Measurements from ENCODE around the gene AGTPBP1. TPM values are rescaled to one million over a fixed set of nuclear protein-coding genes. Genes with fewer than 3 reads are reported as not detected.
"Not testable (repeated sequence)": the region's sequence is repeated elsewhere in the genome, so short reads cannot be mapped to it uniquely, and the experiment has no call there.

AGTPBP1 gene
- total RNA-seq, 1 experiment from 2014 or later: 38.3 TPM

DNA sequence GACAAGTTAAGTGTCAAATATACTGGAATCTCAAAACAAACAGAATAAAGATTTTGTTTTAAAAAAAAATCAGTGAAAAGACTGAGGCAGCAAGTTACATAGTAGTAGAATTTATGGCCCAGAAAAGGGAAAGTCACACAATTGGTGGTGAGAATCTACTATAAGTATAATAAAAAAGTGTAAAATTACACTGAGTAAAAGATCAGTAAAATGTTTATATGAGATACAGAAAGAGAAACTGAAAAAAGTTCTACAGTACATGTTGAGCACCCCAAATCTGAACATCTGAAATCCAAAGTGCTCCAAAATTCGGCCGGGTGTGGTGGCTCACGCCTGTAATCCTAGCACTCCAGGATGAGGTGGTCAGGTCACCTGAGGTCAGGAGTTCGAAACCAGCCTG lies 15.0 kb downstream of the AGTPBP1 start:
- no peak for DNase-seq (ENCODE audit: extremely low read depth, low read depth)

DNA sequence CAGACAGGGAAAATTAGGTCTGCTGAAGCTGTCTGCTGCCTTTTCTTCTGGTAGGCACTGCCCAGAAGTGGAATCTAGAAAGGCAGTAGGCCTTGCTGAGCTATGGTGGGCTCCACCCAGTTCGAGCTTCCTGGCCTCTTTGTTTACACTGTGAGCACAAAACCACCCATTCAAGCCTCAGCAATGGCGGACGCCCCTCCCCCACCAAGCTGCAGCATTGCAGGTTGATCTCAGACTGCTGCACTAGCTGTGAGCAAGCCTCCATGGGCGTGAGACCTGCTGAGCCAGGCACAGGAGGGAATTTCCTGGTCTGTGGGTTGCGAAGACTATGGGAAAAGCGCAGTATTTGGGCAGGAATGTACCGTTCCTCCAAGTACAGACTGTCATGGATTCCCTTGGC lies 18.5 kb downstream of the AGTPBP1 start:
- DNase-seq (ENCODE audit: extremely low read depth, low read depth): no peak

DNA sequence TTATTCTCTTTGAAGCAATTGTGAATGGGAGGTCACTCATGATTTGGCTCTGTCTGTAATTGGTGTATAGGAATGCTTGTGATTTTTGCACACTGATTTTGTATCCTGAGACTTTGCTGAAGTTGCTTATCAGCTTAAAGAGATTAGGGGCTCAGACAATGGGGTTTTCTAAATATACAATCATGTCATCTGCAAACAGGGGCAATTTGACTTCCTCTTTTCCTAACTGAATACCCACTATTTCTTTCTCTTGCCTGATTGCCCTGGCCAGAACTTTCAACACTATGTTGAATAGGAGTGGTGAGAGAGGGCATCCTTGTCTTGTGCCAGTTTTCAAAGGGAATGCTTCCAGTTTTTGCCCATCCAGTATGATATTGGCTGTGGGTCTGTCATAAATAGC lies 22.3 kb downstream of the AGTPBP1 start:
- DNase-seq (ENCODE audit: extremely low read depth, low read depth): not testable (repeated sequence)

DNA sequence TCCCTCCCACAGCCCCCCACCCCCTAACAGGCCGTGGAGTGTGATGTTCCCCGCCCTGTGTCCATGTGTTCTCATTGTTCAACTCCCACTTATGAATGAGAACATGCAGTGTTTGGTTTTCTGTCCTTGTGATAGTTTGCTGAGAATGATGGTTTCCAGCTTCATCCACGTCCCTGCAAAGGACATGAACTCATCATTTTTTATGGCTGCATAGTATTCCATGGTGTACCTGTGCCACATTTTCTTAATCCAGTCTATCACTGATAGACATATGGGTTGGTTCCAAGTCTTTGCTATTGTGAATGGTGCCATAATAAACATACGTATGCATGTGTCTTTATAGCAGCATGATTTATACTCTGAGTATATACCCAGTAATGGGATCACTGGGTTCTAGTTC lies 23.9 kb downstream of the AGTPBP1 start:
- DNase-seq (ENCODE audit: extremely low read depth, low read depth): not testable (repeated sequence)

DNA sequence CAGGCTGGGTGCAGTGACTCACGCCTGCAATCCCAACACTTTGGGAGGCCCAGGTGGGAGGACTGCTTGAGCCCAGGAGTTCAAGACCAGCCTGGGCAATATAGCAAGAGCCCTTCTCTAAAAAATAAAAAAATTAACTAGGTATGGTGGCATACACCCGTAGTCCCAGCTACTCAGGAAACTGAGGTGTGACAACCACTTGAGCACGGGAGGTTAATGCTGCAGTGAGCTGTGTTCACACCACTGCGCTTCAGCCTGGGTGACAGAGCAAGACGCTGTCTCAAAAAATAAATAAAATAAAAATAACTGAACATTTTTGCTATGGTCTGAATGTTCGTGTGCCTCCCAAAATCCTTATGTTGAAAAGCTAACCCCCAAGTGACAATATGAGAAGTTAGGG lies 24.5 kb downstream of the AGTPBP1 start:
- no peak for DNase-seq (ENCODE audit: extremely low read depth, low read depth)

DNA sequence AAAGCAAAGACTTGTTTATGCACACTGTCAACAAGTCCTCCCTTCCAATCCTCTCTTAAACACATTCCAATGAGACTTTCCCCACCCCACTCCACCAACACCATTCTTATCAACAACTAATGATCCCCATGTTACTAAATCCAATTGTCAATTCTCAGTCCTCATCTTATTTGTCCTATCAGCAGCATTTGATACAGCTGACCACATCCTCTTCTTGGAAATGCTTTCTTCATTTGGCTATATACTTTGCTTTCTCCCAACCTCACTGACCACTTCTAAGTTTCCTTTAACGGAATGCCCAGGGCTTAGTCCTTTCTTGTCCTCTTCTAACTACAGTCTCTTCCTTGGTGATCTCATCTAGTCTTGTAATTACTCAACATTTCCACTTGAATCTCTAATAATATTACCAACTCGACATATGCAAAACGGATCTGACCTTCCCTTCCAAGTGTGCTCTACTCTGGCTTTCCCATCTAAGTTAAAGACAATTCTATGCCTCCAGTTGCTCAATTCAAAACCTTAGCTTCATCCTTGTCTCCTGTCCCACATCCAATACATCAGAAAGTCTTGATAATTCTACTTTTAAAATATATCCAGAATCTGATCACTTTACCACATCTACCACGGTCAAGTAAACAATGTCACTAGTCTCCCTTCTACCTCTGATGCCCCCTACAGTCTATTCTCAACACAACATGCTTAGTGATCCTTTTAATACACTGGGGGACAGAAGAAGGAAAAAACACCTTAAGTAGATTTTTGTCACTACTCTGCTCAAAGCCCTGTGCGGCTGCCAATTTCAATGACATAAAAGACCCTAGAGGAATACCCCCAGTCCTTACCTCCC lies 25.5 kb downstream of the AGTPBP1 start:
- no peak for DNase-seq (ENCODE audit: extremely low read depth, low read depth)

DNA sequence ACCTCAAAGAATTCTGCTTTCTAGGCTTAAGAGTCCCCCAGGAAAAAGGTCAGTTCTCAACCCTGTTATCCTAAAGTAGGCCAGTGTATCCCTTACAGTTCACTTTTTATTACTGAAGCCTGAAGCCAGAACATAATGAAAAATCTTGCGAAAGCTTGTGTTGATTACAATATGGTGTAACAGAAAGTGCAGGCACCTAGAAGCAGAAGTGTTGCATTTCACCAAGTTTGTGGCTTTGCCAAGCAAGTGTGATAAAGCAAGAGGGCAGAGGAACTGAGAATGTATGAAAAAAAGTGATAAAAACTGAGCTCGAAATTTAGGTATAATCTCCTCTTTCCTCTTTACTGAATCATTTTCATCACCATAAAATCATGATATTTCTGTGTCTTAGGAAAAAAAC lies 26.2 kb downstream of the AGTPBP1 start:
- no peak for DNase-seq (ENCODE audit: extremely low read depth, low read depth)

DNA sequence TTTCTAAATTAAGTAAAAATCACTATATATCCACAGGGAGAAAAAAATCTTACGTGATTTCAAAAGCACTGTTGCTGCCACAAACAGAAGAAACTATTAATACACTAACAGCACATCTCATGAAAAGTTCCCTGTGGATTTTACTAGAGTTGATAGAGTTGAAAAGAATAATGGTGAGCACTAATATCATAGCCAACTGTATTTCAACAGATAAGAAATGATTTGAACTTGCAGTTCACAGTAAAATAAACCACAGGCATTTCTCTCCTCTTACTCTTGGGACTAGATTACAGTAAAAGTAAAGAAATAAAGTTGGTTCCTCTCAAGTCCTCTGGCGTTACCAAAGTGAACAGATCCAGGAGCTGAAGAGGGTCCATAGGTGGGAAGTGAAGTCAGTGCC lies 27.9 kb downstream of the AGTPBP1 start:
- no peak for DNase-seq (ENCODE audit: extremely low read depth, low read depth)

DNA sequence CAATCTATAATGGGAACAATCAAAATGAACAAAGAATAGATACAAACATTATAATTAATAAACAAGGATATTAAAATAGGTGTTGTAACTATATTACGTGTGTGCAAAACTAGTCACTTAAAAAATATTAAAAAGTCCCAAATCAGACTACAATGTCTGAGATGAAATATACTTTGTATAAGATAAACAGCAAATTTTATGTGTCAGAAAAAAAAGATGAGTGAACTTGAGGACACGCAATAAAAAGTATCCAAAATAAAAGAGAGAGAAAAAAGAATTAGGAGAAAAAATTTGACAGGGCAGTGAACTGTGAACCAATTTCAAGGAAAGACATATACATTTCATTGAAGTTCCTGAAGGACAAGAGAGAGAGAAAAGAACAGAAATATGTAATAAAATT lies 37.0 kb downstream of the AGTPBP1 start:
- no peak for DNase-seq (ENCODE audit: extremely low read depth, low read depth)

DNA sequence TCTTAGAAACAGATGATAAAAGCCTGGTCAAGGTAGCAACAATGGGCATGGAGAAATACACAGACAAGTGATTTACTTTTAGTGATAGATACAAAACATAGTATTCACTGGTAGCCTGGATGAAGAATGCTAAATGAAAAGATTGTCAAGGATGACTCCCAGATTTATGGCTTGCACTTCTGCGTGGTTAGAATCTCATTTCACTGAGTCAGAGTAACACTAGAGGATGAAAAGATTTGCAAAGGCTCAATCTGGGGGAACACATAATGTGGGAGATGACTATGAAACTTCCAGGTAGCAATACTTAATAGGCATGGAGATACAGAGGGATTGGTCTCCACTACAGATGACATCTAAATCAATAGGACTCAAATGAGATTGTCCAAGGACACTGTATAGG lies 38.4 kb downstream of the AGTPBP1 start:
- no peak for DNase-seq (ENCODE audit: extremely low read depth, low read depth)

DNA sequence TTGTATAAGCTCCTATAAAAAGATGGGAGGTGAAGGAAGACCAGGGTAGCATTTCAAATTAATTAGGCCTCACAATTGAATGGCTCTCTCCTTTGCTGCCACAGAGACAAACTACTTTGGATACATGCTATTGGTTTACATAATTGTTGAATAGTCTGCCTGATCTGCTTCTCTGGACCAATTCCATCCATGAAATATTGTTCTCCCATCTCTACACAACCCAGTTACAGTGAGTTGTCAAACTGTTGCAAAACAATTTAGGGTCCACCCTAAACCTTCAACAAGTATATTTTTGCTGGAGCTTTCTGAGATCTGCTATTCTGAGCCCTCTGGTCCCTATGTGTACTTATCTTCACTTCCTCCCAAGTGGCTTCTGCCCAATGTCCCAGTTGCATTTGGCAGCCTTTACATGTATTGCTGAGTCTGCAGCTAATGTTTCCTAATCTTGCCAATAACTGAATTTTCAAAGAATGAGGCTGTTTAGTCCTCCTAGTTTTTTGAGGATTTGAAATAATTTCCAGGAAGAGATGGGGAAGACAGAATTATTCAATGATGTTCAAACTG lies 38.9 kb downstream of the AGTPBP1 start:
- no peak for DNase-seq (ENCODE audit: extremely low read depth, low read depth)

DNA sequence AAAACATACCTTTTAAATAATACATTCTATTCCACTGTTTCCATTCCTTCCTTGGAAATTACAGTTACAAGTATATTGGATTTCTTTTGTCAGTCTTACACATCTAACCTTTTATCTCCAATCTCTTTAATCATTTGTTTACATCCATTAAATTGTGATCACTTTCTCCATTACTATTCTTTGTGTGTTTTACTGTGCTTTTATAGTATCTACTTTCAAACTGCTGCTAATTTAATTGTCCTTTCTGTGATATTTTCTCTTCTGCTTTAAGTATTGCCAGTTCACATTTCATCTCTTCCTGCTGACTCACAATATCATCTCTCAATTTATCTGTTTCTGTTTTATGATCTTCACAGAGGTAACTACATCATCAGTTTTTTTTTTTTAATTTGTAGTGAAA lies 39.6 kb downstream of the AGTPBP1 start:
- DNase-seq (ENCODE audit: extremely low read depth, low read depth): no peak

DNA sequence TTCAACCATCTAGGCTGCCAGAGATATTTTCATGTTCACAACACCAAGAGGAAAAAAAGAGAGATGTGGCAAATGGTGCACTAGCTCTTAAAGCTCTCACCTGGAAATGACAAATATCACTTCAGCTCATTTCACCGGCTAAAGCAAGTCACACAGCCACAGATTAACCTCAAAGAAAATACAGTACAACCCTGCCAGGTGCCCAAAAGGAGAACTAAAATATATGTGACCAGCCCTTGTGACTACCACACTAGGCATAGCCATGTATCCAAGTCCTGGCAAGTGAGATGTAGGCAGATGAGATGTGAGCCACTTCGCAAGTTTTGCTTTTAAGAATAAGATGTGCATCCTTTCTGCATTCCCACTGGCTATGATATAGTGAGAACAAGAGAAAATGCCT lies 41.4 kb downstream of the AGTPBP1 start:
- no peak for DNase-seq (ENCODE audit: extremely low read depth, low read depth)

DNA sequence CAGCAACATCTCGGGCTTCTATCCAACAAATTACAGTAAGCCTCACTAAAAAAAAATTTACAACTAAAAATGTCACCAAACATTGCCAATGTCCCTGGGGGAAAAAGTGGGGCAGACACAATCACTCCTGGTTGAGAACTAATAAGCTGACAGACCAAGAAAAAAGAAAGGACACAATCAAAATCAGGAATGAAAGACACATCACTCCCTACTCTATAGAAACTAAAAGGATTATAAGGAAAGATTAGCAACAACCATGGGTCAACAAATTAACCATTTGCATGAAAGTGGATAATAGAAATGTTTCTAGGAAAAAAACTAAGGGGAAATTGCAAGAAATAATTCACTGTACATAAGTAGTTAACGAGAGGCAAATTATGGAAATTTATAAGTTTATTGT lies 53.4 kb downstream of the AGTPBP1 start:
- no peak for DNase-seq (ENCODE audit: extremely low read depth, low read depth)

DNA sequence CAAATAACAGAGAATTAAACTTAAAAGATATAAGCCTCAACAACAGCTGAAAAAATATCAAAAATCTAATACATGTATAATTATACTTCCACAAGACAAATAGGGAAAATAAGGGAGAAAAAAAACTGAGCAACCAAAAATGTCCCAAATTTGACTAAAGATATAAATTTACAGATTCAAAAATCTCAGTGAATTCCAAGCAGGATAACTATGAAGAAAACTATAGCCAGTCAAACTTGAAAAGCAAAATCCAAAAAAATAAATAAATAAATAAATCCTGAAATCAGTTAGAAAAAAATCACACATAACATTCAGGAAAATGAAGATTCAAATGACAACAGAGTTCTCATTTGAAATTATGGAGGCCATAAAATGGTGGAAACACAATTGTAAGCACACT lies 56.7 kb downstream of the AGTPBP1 start:
- no peak for DNase-seq (ENCODE audit: extremely low read depth, low read depth)

DNA sequence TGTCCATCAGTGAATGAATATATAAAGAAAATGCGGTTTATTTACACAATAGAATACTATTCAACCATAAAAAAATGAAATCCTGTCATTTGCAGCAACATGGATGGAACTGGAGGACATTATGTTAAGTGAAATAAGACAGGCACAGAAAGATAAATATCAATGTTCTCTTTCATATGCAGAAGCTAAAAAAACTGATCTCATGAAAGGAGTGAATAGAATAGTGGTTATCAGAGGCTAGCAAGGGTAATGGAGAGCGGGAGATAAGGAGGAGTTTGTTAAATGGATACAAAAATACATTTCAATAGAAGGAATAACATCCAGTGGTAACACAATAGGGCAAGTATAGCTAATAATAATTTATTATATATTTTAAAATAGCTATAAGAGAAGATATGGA lies 65.0 kb downstream of the AGTPBP1 start:
- DNase-seq (ENCODE audit: extremely low read depth, low read depth): no peak

DNA sequence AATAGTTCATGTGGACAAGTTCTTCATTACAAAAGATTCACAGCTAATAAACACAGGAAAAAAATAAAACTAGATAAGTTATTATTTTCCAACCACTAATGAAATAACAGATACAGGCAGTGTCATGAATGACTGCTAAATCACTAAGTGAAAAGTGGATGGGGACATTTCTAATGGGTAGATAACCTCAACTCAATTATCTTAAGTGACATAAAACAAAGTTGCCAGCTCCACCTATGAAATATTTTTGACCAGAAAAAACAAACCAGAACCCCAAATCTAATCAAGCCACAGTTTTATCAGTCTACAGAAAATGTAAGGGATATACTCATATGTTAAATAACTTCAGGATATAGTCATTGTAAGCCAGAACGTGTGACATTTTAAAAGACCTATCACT lies 74.4 kb downstream of the AGTPBP1 start:
- DNase-seq (ENCODE audit: extremely low read depth, low read depth): no peak

DNA sequence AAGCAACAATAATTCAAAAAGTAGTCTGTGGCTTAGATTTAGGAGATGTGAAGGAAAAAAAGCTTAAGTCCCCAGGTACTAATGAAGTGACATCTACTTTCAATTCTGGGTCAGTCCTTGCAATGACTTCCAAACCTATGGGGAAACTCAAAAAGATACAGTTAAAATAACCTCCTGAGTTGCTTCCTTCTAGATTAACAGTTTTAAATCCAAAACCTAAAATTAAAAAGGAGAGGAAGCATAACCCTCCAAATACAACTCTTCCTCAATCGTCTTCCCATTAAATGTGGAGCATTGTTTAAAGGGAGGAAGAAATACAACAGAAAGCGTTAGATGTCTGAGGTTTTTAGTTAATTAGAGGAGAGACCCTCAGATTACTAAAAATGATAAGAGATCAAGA lies 75.7 kb downstream of the AGTPBP1 start:
- DNase-seq (ENCODE audit: extremely low read depth, low read depth): no peak

DNA sequence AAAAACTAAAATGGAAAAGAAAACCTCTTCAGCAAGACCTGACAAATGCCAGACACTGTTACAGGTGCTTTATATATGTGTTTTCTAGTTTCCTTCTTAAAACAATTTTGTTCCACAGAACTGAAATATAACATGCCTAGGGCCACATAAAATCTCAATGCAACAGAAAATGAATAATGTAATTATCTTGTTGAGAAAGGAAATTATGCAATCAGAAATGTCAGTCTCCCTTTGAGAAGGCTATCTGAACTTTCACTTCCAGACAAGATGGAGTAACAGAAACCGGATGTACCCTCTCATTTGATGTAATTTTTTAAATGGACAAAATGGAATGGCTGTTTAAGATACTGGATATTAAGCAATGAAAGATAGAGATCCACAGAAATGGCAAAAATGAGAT lies 79.2 kb downstream of the AGTPBP1 start:
- no peak for DNase-seq (ENCODE audit: extremely low read depth, low read depth)

DNA sequence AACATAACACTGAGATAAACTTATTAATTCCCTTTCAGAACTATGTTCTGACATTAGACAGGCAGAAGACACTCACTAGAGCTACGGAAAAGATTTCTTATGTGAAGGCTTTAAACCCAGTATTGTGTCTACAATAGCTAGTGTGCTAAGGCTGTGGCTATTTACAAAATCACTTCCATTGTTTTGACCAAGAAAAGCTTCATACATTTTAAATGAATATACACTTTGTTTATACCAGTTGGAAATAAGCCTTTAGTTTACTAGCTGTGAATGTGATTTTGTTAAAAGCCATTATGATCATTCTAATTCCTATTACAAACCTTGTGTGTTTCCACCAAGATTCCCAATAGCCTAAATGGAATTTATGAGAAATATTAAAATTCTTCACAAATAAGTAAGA lies 83.0 kb downstream of the AGTPBP1 start:
- no peak for DNase-seq (ENCODE audit: extremely low read depth, low read depth)

DNA sequence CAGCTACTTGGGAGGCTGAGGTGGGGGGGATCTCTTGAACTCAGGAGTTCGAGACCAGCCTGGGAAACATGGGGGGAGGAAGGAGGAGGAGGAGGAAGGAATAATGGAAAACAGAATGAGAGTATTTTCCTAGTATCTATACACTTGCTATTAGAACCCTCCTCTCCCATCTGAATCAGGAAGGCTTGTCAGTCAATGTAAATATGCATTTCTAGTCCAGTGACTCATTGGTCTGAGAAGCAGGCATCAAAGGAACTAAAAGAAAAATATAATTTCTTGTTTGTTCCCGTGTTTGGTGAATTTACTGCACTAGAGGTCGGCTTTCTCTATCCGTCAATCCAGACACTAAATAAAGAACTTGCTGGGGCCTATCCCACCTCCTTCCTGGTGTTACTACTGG lies 88.6 kb downstream of the AGTPBP1 start:
- no peak for DNase-seq (ENCODE audit: extremely low read depth, low read depth)

DNA sequence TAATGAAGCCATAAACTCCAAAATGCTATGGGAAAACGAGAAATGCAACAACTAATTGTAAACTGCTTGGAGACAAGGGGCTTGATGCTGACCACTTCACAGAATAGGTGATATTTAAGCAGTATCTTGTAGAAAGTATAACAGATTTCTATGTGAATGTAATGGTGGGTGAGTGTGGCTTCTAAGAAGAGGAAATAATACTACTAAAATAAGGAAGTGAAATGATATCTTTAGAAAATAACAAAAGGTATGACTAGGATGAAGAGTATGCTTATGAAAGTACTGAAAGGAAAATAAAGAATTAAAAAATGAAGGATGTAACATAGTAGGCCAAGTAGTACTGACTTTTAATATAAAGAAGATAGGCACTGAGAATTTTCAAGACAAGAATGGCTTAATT lies 94.2 kb downstream of the AGTPBP1 start:
- DNase-seq (ENCODE audit: extremely low read depth, low read depth): no peak
